SK-N-MC (cell line): ENCODE measurements around the gene ELMO1.

ENCODE experiments used
- EZH2 ChIP-seq: fragments of 200-600 bp; sonication (generic); IDR thresholded peaks from one replicate; pipeline ENCODE4 v1.6.1; 2017; ENCODE audit warnings: antibody characterized with exemption
- POLR2AphosphoS5 ChIP-seq: IDR thresholded peaks from 2 replicates; pipeline ENCODE4 v1.6.1; 2012; ENCODE audit warnings: mild to moderate bottlenecking, low read depth, low read length, borderline replicate concordance

DNA sequence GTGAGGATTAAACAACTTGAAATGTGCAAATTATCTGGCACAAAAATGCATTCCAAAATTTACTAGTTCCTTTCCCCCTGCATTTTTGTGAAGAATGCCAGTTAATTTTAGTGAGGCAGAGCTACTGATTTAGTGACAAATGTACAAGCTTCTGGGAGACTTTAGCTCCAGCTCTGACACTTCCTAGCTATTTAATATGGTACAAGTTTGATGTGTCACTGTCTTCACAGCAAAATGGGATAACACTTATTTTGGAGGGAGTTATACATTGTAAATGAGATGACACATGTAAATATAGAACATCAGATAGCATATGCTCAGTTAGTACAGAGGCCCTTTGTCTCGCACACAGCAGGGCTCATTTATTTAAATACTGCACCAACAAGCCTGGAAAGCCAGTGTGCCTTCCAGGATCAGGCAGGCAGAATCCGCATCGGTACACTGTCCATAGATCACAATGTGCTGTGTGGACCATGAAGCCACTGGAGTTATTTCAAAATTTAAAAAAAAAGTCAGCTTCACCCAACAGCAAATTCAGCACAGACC lies 48.7 kb downstream of the ELMO1 start:
- TF ChIP-seq POLR2AphosphoS5 (no peak), EZH2 (no peak)
